ENCODE results near the gene UCHL1. TPM values are rescaled to one million over a fixed set of nuclear protein-coding genes. Genes with fewer than 3 reads are reported as not detected.

Gene UCHL1
- total RNA-seq, 1 experiment from 2014 or later: 1.3 TPM

DNA sequence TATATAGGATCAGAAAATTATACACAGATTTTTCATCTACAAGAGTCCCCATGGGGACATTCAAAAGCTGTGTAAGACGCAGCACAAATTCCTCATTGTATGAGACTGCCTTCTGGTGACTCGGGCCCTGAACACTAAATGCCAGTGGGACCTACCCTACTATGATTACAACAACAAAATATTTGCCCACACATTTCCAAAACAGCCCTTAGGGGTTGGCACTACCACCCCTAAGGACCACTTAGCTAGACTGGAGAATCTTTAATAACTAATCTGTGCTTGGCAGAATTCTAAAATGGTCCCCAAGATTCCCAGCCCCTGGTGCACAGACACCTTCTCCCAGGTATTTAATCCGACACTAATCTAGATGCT, 29.1 kb downstream of the UCHL1 start:
- POLR2A ChIA-PET: no interaction called here
- Mint-ChIP-seq H3K36me3 (ENCODE audit: insufficient read depth, unreplicated experiment) (no peaks in the 10 kb centered on the region), H3K9me3 (ENCODE audit: unreplicated experiment) (no peaks in the 10 kb centered on the region), H3K4me3 (ENCODE audit: unreplicated experiment) (no peak overlapping the region), H3K4me1 (ENCODE audit: insufficient read depth, unreplicated experiment) (no peaks in the 10 kb centered on the region), H3K27ac (ENCODE audit: low read depth, unreplicated experiment) (no peak overlapping the region), H3K27me3 (ENCODE audit: insufficient read depth, unreplicated experiment) (no peaks in the 10 kb centered on the region)
- CTCF ChIA-PET: interaction anchor here (0.6 to 10.6 kb wide), 5 partner anchors 9 to 406 kb away, joined by 3 to 191 read pairs (median 3); no protein-coding TSS in a partner anchor
- TF ChIP-seq, protein P1, sequence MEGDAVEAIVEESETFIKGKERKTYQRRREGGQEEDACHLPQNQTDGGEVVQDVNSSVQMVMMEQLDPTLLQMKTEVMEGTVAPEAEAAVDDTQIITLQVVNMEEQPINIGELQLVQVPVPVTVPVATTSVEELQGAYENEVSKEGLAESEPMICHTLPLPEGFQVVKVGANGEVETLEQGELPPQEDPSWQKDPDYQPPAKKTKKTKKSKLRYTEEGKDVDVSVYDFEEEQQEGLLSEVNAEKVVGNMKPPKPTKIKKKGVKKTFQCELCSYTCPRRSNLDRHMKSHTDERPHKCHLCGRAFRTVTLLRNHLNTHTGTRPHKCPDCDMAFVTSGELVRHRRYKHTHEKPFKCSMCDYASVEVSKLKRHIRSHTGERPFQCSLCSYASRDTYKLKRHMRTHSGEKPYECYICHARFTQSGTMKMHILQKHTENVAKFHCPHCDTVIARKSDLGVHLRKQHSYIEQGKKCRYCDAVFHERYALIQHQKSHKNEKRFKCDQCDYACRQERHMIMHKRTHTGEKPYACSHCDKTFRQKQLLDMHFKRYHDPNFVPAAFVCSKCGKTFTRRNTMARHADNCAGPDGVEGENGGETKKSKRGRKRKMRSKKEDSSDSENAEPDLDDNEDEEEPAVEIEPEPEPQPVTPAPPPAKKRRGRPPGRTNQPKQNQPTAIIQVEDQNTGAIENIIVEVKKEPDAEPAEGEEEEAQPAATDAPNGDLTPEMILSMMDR (IDR thresholded peaks at IDR 0.05; ENCODE audit: unreplicated experiment): no peak
- intact Hi-C loops (cut with micrococcal nuclease): no loop called here
- BruUV-seq (replicated peaks): no TSS peak
- no peak for DNase-seq (ENCODE audit: unreplicated experiment)

DNA sequence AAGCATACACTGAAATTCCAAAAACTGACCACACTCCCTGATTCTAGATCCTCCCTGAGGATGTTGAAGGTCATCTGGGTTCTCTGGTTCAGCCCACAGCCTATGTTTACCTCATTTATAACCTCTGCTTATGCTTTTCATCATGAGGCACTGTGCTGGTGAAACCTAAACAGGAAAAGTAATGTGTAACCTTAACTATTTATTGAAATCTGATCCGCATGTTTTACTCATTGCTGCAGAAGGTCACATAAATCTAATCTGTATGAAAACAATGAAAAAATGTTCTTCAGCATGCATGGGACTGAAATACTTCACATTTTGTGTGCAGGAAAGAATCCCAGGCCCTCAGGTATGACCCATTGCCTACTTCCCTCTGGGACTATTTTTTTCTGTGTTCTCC, 30.3 kb downstream of the UCHL1 start:
- no peak overlapping the region for H3K4me3 Mint-ChIP-seq (ENCODE audit: unreplicated experiment)
- ChIA-PET POLR2A (no interaction called here), CTCF (interaction anchor here (0.9 kb wide), 1 partner anchor 375 kb away, joined by 4 read pairs; no protein-coding TSS in a partner anchor)
- H3K27me3 Mint-ChIP-seq (ENCODE audit: insufficient read depth, unreplicated experiment): no peaks in the 10 kb centered on the region
- peak; percentile 33 for DNase-seq (ENCODE audit: unreplicated experiment)
- no peaks in the 10 kb centered on the region for H3K9me3 Mint-ChIP-seq (ENCODE audit: unreplicated experiment)
- H3K36me3 Mint-ChIP-seq (ENCODE audit: insufficient read depth, unreplicated experiment): no peaks in the 10 kb centered on the region
- intact Hi-C loops (cut with micrococcal nuclease): no loop called here
- no peaks in the 10 kb centered on the region for H3K4me1 Mint-ChIP-seq (ENCODE audit: insufficient read depth, unreplicated experiment)
- BruUV-seq (replicated peaks): no TSS peak
- TF ChIP-seq, protein P1 (IDR thresholded peaks at IDR 0.05; ENCODE audit: unreplicated experiment): no peak
- no peak overlapping the region for H3K27ac Mint-ChIP-seq (ENCODE audit: low read depth, unreplicated experiment)

DNA sequence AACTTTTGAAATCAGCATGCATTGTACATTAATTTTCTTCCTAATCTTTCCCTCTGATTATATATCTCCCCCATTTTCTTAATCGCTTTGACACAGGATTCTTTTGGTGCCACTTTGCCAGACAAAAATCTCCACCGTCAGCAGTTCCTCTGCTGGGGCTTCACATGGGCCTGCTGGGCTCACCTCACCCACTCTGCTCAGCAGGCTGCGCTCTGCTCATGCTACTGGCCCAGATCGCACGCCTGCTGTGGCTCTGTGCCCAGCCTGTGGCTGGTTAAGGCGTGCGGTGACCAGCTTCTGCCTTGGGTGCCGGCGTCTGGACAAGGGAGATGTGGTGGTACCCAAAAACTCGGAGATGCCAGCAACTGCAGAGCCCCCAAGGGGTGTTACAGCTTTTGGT, 31.1 kb downstream of the UCHL1 start:
- ChIA-PET POLR2A (no interaction called here), CTCF (interaction anchor here (0.6 to 1.7 kb wide), 4 partner anchors 373 to 390 kb away, joined by 3 to 8 read pairs (median 4); no protein-coding TSS in a partner anchor)
- Mint-ChIP-seq H3K4me1 (ENCODE audit: insufficient read depth, unreplicated experiment) (no peaks in the 10 kb centered on the region), H3K27me3 (ENCODE audit: insufficient read depth, unreplicated experiment) (no peaks in the 10 kb centered on the region), H3K27ac (ENCODE audit: low read depth, unreplicated experiment) (no peak overlapping the region), H3K9me3 (ENCODE audit: unreplicated experiment) (no peaks in the 10 kb centered on the region), H3K4me3 (ENCODE audit: unreplicated experiment) (no peak overlapping the region), H3K36me3 (ENCODE audit: insufficient read depth, unreplicated experiment) (no peaks in the 10 kb centered on the region)
- TF ChIP-seq, protein P1 (IDR thresholded peaks at IDR 0.05; ENCODE audit: unreplicated experiment): no peak
- no peak for DNase-seq (ENCODE audit: unreplicated experiment)
- intact Hi-C loops (cut with micrococcal nuclease): no loop called here
- BruUV-seq (replicated peaks): no TSS peak

DNA sequence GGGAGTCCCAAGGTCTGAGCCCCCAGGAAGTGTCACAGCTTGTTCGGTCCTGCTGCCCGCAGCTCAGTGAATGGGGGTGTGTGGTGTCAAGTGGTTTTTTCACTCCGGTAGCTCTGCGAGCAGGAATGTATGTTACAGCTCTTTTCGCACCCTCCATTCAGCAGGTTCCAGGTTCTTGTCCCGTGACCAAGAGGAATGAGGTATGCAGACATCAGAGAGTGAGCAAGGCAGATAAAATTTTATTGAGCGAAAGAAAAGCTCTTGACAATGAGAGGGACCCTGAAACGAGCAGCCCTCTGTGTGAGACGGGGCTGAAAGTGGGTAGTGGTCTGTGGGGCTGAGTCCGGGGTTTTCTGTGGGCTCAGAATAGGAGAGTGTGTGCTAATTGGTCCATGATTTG, 31.5 kb downstream of the UCHL1 start:
- Mint-ChIP-seq H3K4me3 (ENCODE audit: unreplicated experiment) (no peak overlapping the region), H3K27ac (ENCODE audit: low read depth, unreplicated experiment) (no peak overlapping the region), H3K36me3 (ENCODE audit: insufficient read depth, unreplicated experiment) (no peaks in the 10 kb centered on the region), H3K9me3 (ENCODE audit: unreplicated experiment) (no peaks in the 10 kb centered on the region), H3K27me3 (ENCODE audit: insufficient read depth, unreplicated experiment) (no peaks in the 10 kb centered on the region), H3K4me1 (ENCODE audit: insufficient read depth, unreplicated experiment) (no peaks in the 10 kb centered on the region)
- DNase-seq (ENCODE audit: unreplicated experiment): no peak
- ChIA-PET POLR2A (interaction anchor here (1.4 kb wide), 1 partner anchor 357 kb away, joined by 4 read pairs; no protein-coding TSS in a partner anchor), CTCF (interaction anchor here (0.6 to 1.7 kb wide), 4 partner anchors 372 to 737 kb away, joined by 3 to 8 read pairs (median 4); no protein-coding TSS in a partner anchor)
- TF ChIP-seq, protein P1 (IDR thresholded peaks at IDR 0.05; ENCODE audit: unreplicated experiment): no peak
- intact Hi-C loops (cut with micrococcal nuclease): no loop called here
- BruUV-seq (replicated peaks): no TSS peak

Measured in MCF 10A (cell line).